NCI-H2171 (cell line): Measurements from ENCODE around the gene BAAT.
A peak's percentile ranks its signal among the peaks of the same experiment; 100 is the strongest.

Experiments
- DNase-seq: peaks from one replicate; lab custom pipeline; 2025; lab: John Stamatoyannopoulos, UW

The BAAT gene

DNA sequence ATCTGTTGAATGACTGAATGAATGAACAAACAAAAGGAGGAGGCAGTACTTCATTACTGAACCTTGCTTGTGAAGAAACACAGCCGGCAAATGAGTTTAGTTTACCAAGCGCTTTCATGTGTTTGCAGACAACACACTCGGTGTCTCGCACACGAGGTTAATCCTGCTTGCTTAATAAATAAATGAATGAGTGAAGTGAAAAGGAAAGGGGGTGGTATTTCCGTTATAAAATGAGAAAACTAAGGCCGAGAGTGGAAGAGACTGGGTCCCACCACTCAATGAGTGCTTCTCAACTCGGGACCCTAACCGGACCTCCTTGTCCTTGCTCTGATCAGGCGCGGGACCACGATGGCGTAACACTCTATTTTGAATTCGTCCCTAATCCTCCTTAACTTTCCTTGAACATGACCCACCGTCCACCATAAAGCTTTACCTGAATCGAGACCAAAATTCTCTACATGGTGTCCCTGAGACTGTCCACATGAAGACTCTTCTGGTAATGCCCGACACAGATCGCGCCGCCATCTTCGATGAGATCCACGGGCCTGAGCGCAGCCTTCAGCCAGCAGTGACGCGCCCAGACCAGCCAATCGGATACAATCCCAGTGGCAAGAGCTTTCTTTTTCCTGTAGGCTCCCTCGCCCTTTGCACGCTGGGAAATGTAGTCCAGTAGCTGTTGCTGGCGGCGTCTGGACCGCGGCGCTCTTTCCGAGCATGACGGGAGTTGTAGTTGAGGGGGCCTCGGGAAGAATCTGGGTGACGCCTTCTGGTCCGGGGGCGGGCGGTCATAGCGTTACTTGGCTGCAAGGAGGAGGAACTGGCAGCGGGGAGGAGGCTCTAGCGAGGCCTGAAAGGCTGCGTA is 13.5 kb upstream of the BAAT start, which contains the start of the genes MRPL50 and ZNF189:
Gene MRPL50, minus strand, starts transcription at position 551 of the 862 bp plus-strand sequence. Its CDS starts 26 bp downstream, at position 525.
Gene ZNF189, plus strand, starts transcription at position 784 of the 862 bp plus-strand sequence. CDS start 306 bp downstream, outside the sequence.
- peak; percentile 95 for DNase-seq

DNA sequence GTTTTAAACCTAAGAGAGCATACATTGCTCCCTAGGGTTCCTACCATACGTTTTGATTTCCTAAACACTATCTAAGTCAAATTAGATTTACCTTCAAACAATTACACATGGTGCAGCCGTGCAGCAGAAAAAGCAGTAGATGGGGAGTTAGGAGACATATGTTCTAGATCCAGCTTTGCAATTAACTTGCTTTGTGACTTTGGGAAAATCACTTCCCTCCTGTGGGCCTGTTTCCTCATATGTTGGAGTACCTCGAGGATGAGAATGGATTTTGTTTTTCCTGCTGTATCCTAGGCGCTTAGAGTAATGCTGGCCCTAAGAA is 12.9 kb upstream of the BAAT start:
- no peak for DNase-seq

DNA sequence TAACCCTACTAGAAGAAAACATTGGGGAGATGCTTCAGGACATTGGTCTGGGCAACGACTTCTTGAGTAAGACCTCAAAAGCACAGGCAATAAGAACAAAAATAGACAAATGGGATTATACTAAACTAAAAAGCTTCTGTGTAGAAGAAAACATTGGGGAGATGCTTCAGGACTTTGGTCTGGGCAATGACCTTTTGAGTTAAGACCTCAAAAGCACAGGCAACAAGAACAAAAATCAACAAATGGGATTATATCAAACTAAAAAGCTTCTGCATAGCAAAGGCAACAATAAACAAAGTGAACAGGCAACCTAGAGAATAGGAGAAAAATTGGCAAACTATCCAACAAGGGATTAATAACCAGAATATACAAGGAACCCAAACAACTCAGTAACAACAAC is 9.9 kb upstream of the BAAT start:
- no peak for DNase-seq

DNA sequence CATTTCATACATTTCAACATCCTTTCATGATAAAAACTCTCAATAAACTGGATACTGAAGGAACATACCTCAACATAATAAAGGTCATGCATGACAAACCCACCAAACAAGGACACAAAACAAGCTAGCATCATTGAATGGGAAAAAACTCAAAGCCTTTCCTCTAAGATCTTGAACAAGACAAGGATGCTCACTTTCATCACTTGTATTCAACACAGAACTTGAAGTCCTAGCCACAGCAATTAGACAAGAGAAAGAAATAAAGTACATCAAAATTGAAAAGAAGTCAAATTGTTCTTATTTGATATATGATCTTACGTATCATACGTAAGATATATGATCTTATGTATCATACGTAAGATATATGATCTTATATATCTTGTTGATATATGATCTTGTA is 8.3 kb upstream of the BAAT start:
- DNase-seq: no peak

DNA sequence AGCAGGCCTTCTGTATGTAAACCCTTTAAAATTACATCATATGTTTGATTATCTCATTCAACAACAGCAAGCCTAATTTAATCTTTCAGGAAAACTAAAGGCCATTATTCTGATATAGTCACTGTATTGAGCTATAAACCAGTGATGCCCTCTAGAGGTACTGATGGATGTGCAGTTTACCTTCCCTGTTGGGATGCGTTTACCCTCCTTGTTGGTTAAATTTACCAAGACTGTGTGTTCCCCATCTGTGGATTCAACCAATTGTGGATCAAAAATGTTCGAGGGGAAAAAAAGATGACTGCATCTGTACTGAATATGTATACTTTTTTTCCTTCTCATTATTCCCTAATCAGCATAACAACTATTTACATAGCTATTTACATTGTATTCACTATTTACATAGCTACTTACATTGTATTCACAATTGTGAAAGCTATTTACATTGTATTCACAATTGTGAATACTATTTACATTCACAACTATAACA is 3.7 kb upstream of the BAAT start:
- no peak for DNase-seq

DNA sequence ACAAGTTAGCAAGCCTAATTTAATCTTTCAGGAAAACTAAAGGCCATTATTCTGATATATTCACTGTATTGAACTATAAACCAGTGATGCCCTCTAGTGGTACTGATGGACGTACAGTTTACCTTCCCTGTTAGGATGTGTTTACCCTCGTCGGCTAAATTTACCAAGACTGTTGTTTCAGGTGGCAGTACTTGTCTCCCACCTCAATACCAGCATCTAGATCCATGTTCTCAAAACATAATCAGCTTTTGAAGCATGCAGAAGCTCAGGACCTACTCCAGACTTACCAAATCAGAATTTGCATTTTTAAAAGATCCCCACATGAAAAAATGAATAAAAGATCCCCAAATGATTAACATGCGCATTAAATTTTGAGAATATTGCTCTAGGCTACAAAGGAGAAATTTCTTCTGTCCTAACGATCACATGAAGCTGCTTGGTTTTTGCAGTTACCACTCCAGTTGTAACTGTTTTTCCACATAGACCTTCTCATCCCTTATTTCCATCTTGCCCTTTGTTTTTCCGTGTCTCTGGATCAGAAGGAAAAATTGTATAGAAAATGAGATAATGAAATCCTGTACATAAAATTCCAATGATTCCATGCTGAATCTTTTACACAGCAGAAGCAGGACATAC is 3.2 kb upstream of the BAAT start:
- DNase-seq: peak; percentile 48

DNA sequence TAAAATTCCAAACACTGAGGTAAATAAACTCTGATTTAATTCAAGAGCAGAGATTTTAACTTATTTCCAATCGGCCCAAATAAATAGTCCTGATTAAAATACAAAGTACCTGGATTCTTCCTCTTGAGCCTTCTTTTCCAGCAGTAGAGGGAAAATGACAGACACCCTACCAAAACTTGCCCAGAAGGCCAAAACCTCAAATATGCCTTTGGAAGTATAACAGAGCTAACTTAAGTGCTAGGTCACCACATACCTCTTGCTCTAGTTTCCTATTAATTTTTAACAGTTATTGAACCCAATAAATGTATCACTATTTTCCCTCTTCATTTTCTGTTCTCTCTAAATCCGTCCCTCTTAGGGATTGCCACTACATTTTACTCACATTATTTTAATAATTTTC is 1.4 kb downstream of the BAAT start:
- DNase-seq: no peak

DNA sequence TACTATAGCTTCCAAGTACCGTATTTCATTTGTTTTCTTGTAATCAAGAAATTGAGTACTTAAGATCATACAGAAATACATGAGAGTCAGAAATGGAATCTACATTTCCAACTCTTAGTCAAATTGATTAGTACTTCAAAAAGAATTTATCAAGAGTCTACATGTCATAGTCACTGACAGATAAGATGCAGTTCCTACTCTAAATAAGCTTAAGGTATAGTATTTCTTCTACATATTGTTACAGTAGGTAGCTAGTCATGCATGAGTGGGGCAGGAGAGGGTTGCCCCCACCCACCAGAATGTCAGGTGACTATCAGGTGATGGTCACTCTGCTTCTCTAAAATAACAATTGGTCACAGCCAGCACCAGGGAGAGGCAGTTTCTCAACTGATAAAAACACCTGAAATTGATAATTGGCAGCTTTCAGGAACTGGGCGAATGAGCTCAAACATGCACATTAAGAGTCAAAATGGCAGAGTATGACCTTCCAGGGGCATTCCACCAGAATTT is 2.9 kb downstream of the BAAT start:
- no peak for DNase-seq

DNA sequence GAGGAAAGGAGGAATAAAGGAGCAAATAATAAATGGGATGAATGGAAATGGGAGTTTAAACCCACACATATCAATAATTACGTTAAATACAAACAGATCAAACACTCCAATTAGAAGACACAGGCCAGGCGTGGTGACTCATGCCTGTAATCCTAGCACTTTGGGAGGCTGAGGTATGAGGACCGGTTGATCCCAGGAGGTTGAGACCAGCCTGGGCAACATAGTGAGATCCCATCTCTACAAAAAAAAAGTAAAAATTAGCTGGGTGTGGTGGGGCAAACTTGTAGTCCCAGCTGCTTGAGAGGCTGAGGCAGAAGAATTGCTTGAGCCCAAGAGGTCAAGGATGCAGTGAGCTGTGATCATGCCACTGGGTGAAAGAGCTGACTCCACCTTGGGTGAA is 3.7 kb downstream of the BAAT start:
- no peak for DNase-seq

DNA sequence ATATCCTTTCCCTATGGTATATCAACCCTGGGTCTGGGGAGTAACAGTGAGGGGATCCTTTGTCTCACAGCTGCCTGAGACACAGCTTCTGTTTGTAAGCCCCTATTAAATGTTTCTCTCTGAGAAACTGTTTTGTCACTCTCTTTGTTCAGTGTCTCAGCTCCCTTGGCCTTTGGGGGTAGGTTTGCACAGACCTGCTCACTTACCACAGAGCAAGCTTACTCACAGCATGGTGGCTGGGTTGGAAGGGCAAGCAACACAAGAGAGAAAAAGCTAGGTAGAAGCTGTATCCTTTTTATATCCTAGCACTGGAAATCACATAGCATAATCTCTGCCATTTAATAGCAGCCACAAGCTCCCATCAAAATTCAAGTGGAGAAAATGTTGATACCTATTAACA is 4.5 kb downstream of the BAAT start:
- no peak for DNase-seq

DNA sequence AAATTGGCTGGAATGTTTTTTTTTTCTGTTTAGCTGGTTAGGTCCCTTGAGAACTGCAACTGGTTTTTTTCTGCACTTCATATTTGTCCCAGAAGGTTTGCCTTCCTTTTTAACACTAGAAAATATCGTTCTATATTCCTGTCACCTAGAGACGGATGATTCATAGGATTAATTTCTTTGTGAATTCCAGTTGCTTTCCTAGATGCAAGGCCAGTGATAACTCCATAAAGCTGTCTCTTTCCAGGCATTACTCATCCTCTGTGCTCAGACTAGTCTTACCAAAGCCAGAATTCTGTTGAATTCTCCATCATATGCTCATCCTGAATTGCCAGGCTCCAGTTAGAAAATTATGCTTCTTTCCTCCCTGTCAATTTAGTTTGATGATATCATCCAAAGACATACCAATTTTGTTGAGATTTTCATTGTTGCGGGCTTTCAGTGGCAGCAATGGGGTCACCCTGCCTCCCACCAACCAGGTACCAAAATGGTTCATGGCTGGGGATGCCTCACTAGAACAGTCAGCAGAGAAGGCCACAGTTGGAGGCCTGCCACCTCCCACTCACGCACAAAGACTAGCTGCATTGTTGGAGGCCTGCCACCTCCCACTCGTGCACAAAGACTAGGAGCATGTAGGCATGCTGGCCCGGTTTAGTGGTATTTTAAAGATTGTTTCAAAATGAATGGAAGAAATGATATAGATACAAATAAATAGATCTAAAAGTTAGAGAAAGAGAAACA is 8.5 kb downstream of the BAAT start:
- DNase-seq: no peak

DNA sequence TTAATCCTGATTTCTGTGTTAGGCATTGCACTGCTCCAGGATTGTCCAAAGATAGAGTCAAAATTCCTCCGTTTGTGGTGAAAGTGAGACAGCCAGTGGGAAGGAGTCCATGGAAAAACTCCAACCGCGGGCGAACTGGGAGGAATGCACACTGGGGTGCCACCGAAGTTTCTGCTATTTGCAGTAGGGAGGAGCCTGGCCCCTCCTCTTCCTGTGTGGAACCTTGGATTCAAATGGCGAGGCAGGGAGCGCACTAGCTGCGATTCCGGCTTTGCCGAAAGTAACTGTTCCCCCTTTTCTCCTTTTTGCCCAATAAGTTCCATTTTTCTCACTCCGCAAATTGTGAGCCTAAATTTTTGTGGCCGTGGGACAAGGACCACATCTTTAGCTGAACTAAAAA is 9.3 kb downstream of the BAAT start:
- DNase-seq: no peak

DNA sequence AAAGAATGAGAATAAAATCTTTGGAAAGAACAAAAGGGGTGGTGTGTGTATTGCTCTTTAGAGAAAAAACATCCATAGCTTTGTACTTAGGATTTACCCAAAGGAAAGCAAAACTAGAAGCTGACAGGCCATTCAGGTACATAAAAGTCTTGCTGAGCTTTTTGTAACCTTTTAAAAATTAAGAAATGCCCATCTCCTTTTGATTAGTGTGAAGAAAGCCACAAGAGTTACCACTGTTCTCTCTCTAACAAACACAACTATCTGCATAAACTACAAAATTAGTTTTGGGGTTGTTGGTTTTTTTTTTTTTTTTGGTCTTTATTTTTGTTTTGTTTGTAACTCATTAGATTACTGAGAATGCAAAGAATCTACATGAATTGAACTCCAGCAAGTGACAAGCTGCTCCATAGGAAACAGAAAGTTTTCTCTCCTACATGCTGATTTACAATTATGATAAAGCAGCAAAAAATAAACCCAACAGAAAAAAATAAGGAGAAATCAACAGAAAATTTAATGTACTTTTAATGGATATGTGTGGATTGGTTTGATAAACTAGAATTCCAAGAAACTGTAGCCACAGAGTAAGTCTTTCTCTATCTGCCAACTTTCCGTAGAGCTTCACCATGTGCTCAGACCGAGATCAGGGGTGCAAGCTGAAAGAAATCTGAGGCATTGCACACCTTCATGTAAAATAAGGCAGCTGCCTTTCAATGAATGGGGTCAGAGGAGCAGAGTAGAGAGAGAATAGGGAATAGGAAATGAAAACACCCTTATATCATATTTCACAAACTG is 12.3 kb downstream of the BAAT start:
- no peak for DNase-seq

DNA sequence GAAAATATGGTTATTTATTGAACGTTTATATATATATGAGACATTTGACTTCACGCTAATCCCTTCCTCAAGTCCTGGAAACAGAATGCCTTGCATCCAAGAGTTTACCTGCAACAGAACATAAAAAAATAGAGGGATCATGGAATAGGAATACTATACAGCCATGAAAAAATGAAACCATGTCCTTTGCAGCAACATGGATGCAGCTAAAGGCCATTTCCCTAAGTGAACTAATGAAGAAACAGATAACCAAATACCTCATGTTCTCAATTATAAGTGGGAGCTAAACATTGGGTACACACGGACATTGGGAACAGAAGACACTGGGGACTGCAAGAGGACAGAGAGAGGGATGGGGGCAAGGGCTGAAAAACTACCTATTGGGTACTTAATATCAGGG is 13.0 kb downstream of the BAAT start:
- no peak for DNase-seq

DNA sequence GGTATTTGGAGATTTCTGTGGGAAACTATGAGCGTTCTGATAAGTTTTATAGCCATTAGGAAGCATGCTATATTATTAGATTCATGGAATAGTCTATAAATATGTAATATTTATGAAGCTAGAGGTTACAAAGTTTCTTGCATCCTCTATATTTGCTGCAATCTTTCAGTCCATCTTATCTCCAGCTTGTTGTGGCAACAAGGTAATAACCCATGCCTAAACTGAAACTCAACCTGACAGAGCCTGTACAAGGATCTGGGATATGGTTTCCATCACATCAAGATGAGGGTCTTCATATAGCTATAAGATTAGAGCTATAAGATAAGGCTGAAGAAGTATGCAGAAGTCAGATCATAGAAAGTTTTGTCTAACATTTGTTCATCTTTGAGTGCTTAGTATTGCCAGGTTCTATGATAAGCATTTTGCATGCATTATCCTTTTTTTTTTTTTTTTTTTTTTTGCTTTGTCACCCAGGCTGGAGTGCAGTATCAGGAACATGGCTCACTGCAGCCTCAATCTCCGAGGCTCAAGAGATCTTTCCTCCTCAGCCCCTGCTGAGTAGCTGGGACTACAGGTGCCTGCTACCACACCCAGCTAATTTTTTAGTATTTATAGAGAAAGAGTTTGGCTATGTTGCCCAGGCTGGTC is 14.8 kb downstream of the BAAT start:
- DNase-seq: no peak

DNA sequence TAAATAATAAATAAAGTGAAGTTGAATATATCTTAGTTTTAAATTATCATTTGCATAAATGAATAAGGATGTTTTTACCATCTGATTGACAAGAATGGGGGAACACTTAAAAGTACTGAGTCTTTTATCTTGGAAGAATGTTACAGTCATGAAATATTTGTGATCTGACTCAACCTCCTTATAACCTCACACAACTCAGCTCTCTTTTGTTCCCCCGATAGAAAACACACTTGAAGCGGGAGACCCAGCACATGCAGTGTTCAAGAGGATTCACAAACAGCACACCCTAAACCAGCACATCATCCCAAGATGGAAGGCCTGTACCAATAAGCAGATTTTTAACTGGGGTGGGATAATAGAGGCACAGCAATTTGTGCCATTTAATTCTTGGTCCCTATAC is 15.5 kb downstream of the BAAT start:
- DNase-seq: no peak

DNA sequence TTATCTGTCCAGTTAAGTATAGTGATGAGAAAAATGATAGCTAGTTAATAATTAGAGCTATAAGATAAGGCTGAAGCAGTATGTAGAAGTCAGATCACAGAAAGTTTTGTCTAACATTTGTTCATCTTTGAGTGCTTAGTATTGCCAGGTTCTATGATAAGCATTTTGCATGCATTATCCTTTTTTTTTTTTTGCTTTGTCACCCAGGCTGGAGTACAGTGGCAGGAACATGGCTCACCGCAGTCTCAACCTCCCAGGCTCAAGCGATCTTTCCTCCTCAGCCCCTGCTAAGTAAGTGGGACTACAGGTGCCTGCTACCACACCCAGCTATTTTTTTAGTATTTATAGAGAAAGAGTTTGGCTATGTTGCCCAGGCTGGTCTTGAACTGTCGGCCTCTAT is 17.5 kb downstream of the BAAT start:
- no peak for DNase-seq

DNA sequence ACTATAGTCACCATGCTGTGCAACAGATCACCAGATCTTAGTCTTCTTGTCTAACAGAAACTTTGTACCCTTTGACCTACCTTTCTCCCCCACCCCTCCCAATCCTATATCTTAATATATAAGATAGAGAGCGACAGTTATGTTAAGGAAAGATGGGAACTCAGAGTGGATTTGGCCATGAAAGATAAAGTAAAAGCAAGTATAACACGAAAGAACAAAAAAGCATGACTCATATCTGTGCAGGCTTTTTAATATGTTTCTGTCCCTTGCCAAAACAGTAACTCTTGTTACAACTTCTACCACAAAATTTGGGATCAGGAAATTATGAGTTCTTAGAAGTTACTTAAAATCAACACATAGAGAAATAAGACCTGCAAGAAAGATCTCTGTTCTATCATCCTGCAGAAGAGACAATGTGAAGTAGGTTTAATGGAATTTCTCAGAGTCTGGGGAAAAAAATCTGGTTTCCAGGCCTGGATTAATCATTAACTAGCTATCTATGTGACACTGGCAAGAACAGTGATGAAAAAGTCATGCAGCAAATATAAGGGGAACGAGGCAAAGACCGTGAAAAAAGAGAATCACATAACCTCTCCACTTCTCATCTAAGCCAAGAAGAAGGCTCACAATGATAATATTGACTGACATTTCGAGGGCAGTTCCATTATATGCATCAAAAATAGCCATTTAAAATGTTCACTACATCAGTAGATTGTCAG is 18.6 kb downstream of the BAAT start:
- no peak for DNase-seq

DNA sequence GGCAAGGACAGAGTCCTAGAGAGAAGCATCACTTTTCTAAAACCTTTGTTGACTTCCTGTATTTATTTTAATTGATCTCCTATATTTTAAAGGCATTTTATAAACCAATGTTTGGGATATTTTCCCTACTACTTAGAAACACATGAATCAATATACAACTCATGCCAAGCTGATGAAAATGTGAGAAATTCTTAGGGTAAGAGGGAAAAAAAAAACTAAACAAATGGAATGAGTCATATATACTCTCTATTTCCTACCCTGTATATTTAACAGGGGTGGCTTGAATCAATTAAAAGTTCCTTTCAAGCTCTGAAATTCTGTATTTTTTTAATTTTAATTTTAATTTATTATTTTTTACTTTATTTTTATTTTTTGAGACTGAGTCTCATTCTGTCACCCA is 19.6 kb downstream of the BAAT start:
- no peak for DNase-seq

DNA sequence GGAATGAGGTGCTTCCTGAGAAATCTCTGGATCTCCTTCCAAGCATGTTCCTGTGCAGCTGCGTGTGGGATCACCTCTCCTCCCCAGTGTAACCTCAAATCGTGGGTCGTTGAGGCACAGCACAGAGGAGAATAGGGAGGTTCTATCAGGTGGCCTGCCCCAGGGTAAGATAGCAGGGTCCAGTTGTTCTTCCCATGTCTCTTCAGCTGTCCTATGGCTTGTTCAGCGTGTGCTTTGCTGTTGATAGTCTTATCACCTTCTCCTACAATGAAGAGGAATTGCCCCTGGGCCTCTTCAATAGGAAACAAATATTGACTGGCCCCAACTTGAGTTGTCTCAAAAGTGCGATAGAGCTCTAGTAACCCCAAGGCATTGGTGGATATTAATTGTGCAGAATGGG is 22.4 kb downstream of the BAAT start:
- DNase-seq: no peak

DNA sequence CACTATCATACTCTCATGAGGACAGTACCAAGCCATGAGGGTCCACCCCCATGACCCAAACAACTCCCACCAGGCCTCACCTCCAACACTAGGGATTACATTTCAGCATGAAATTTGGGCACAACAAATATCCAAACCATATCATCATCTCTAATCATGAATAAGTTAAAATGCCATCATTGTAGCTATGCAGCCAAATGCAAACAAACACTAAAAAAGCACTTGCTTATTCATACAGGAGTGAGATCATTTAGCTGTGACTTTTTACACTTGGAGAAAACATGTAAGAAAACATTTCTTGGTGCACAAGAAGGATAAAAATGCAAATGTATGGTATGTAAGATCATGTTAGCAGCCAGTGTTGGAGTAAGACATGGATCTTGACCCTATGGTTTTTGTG is 24.2 kb downstream of the BAAT start:
- no peak for DNase-seq
